Skin epidermis (tissue), 12 donors: ENCODE measurements around the gene CPEB2.
"Not testable (repeated sequence)": the region's sequence is repeated elsewhere in the genome, so short reads cannot be mapped to it uniquely, and the experiment has no call there.

ENCODE experiments used
- H3K27ac ChIP-seq, 21 experiments: fragments of 200-600 bp; sonication (generic) in 11 of 21; one replicate each; pipeline ENCODE4 v1.5.0; 2020; ENCODE audit warnings: mild to moderate bottlenecking in 3 of 21, inconsistent platforms in 2 of 21, moderate library complexity in 2 of 21
- H3K4me3 ChIP-seq, 7 experiments: fragments of 200-600 bp; sonication (generic) in 2 of 7; one replicate each; pipeline ENCODE4 v1.5.0; 2020; ENCODE audit warnings: inconsistent platforms in 2 of 7, mild to moderate bottlenecking in 2 of 7, moderate library complexity in 1 of 7

CPEB2 gene

DNA sequence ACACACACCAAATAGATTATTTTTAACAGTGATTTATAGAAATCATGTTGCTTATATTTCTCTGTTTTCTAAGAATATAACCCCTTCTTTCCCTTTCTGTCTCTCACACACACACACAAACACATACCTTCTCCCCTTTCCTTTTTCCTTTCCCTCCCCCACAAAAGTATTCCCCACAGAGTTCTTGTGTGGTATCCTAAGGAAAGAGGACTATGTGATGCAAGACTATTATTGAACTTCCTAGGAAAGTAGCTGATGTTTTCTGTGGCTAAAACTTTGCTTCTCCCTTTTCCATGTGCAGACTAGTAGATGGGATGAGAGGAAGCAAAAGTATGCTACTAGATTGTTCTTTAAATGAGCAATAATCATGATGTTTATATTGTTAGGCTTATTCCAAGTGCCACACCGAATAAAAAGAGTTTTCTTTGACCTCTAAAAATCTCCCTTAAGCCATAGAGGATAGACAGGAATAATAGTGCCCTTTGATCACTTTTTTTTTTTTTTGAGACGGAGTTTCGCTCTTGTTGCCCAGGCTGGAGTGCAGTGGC is 38.7 kb downstream of the CPEB2 start:
- H3K4me3 ChIP-seq: no peak overlapping the region
- peak overlapping the region in 1 of 21 experiments; percentile 20 for H3K27ac ChIP-seq

DNA sequence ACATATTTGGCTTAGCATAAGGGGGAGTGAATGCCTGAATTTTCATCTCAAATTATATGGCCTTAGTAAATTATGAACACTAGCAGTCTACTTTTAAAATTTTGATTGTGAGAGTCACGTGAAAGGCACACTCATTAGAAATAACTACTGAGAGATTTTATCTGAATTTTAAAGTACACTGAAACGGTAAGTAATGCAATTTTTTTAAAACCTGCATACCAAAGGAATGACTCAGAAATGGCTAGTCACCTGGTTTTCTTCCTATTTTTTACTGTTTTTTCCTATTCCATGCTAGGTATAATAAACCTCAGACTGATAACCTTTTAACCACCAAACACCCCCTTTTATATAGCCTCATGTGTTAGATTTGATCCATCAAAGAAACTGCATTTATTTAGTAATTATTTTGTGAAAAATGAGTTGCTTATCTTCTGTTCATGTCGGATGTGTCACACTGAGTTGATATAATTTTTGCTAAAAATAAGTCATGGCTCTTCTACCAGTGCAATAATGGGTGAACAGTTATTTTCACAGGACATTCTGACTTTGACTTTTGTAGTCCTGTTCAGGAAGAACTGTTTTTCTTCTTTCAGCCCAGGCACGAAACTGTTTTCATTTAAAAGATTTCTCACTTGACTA is 40.4 kb downstream of the CPEB2 start:
- Histone ChIP-seq H3K4me3 (no peak overlapping the region), H3K27ac (no peak overlapping the region)

DNA sequence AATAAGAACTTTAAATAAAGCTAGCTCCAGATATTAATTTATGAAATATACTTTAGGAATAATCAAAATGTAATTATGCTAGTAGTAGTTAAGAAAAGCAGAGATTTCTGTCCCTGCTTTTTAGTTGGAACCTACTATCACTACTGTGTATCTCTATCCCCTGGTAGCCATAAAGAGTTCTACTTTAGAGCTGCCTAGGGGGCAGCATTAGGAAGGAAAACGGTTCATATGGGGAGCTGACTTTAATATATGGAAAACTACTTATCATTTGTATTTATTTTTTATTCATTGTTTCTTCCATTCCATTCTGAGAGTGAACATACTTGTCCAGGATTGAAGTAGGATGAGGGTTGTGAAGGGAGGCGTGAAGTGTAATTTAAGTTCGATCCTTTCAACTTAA is 40.9 kb downstream of the CPEB2 start:
- H3K27ac ChIP-seq: no peak overlapping the region

DNA sequence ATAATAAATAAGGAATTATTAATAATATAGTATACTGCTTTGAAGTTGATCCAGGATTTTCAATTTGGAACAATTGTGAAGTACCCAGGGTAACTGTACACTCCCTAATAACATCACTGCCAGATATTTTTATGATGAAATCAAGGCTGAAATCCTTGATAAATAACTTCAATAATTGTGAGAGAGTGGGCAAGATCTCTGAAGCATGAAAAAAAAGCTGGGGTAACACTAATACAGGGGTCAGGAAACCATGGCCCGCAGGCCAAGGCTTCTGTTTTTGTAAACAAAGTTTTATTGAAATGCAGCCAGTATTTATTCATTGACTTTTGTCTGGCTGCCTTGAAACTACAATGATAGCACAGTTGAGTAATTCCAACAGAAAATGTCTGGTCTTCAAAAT is 41.6 kb downstream of the CPEB2 start:
- Histone ChIP-seq H3K27ac (no peak overlapping the region), H3K4me3 (no peak overlapping the region)

More for the DNA sequence above, 40.9 kb downstream of the CPEB2 start:
- H3K4me3 ChIP-seq: no peak overlapping the region

DNA sequence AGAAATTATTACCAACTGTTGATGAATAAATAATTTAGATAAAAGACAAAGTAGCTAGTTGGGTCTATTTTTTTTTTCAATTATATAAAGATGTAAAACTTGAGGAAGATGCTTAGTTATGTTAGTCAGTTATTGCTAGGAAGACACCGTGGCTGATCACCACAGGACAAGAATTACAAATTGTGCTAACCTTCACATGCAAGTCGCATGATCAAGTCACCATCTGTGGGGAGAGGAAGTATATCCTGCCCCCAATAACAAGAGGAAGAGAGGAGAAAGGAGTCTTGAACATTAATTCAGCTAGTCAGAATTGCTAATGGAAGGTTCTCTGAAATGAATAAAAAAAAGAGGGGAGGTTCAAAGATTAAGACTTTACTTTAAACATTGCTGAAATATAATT is 52.3 kb downstream of the CPEB2 start:
- H3K4me3 ChIP-seq: no peak overlapping the region

DNA sequence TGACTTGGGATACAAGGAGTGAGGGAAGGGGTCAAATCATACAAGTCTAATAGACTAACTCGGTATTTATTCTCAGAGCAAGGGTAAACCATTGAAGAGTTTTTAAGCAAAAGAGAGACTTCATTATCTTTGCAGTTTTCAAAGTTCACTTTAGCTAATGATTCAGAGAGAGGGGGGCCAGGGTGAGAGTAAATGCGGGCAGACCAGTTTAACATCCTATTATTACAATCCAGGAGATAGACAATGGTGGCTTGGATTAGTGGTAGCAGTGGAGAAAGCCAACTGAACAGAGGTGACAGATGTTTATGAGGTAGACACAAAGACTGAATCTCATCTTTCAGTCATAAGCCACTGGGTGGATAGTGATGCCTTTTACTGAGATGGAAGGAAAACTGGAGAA is 57.9 kb downstream of the CPEB2 start:
- no peak overlapping the region for H3K27ac ChIP-seq
- no peak overlapping the region for H3K4me3 ChIP-seq

More for the DNA sequence above, 52.3 kb downstream of the CPEB2 start:
- no peak overlapping the region for H3K27ac ChIP-seq

DNA sequence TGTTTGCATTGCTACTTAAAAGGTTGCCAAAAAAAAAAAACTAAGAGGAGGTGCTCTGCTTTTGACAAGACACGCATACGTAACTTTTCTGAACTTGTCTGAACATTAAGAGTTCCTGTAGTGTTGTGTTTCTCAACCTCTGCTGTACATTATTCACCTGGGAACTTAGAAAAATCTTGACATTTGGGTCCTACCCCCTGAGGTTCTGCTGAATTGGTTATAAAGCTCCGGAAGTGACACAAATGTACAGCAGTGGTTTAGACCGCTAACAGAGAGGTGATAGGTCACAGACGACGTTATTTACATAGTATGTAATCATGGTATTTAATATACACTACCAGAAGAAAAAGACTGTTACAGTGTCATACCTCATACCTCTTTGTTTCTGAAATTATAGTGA is 61.1 kb downstream of the CPEB2 start:
- Histone ChIP-seq H3K27ac (no peak overlapping the region), H3K4me3 (no peak overlapping the region)

DNA sequence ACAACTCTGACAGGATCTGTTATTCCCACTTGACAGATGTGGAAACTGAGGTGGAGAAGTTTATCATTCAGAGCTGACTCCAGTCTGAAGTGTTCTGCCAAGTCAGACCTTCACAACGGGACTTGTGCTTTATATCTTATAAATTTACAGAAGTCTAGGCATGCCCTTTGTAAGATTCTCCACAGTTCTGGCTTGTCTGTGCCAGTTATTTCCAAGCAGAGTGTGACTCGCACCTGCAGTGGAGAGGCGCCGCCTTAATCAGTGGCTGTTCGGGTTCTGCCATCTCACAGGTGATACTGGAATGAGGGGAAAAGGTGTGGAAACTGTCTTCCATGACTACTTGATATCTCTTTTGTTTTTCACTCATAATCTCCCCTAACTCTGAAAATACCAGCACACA is 63.2 kb downstream of the CPEB2 start:
- Histone ChIP-seq H3K4me3 (no peak overlapping the region), H3K27ac (no peak overlapping the region)

DNA sequence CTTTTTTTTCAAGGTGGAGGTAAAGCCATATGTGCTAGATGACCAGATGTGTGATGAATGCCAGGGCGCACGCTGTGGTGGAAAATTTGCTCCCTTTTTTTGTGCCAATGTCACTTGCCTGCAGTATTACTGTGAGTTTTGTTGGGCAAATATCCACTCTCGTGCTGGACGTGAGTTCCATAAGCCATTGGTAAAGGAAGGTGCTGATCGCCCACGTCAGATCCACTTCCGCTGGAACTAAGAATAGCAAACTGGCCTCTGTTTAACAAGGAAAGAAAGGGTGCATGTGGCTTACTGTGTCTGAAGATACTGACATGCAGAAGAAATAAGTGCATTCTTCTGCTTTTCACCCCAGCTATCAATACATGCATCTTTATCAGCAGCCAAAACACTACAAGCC is 63.9 kb downstream of the CPEB2 start:
- no peak overlapping the region for H3K4me3 ChIP-seq
- H3K27ac ChIP-seq: no peak overlapping the region

DNA sequence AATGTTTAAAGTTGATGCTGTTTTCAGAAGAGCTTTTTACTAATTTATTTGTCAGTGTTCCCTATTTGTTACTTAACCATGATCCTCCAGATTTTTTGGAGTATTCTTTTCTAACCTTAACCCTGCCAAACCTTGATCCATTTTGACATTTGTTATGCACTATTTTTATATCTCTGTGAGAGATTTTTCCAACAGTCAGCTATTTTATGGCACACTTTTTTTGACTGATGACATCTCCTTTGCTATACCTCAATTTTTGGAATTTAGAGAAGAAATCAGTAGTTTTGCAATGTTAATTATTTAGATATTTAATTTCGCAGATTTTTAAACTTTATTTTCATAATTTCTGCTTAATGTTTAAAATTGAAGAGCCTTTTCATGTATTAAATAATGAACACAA is 66.0 kb downstream of the CPEB2 start:
- Histone ChIP-seq H3K4me3 (no peak overlapping the region), H3K27ac (peak overlapping the region in 1 of 21 experiments; percentile 6)

DNA sequence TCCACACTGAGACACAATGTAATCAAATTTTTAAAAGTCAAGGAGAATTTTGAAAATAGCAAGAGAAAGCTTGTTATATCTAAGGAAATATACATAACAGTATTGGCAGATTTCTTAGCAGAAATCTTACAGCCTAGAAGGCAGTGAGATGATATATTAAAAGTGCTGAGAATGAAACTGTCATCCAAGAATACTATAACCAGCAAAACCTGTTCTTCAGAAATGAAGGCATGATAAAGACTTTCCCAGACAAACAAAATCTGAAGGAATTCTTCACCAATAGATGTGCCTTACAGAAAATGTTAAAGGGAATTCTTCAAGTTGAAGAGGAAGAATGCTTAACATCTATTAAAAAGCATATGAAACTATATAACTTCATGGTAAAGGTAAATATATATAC is 73.6 kb downstream of the CPEB2 start:
- no peak overlapping the region for H3K4me3 ChIP-seq

DNA sequence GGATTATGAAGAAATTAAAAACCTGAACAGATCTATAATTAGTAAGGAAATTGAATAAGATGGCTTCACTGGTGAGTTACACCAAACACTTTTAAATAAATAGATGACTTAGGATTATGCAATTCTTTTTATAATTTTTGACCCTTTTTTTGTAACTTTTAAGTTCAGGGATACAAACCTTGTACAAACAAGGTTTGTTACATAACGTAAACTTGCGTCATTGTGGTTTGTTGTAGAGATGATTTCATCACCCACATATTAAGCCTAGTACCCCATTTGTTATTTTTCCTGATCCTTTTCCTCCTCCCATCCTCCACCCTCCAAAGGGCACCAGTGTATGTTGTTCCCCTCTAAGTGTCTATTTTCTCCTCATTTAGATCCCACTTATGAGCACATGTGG is 75.7 kb downstream of the CPEB2 start:
- no peak overlapping the region for H3K4me3 ChIP-seq
- no peak overlapping the region for H3K27ac ChIP-seq

More for the DNA sequence above, 73.6 kb downstream of the CPEB2 start:
- H3K27ac ChIP-seq: no peak overlapping the region

DNA sequence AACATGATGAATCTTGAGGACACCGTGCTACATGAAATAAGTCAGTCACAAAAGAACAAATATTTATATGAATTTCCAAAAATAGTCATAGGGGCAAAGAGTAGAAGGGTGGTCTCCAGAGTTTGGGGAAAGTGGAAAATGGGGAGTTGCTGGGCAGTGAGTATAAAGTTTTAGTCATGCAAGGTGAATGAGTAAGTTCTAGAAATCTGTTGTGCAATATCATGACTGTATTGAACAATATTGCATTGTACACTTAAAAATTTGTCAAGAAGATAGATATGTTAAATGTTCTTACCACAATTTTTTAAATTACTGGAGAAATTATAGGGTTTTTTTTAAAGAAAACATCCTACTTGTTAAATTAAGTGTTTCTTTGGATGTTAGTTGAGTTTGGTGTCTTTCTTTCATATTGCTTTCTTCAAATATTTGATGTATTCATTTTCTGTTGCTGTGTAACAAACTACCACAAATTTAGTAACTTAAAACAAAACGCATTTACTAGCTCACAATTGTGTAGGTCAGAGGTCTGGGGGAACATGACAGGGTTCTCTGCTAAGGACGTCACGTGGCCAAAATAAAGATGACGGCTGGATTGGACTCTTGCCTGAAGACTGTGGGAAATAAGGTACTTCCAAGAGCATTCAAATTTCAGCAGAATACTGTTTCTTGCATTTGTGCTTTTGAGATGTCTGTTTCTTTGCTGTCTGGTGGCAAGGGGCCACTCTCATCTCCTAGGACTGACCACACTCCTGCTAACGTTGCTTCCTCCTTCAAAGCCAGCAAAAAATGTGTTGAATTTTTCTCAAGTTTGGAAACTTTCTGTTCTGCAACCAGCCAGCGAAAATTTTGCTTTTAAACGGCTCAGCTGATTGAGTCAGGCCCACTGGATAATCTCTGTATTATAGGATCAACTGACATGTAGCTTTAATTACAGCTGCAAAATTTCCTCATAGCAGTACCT is 76.7 kb downstream of the CPEB2 start:
- Histone ChIP-seq H3K4me3 (no peak overlapping the region), H3K27ac (no peak overlapping the region)

DNA sequence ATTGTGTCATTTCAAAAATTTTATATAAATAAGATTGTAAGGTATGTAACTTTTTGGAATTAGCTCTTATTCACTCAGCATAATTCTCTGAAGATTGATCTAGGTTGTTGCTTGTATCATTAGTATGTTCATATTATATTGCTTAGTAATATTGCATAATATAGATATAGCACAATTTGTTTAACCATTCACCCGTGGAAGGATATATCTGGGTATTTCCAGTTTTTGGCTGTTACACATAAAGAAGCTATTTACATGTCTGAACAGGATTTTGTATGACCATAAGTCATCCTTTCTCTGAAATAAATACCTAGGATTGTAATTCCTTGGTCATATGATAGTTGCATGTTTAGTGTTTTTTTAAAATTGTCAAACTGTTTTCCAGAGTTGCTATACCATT is 82.5 kb downstream of the CPEB2 start:
- Histone ChIP-seq H3K4me3 (no peak overlapping the region), H3K27ac (no peak overlapping the region)

DNA sequence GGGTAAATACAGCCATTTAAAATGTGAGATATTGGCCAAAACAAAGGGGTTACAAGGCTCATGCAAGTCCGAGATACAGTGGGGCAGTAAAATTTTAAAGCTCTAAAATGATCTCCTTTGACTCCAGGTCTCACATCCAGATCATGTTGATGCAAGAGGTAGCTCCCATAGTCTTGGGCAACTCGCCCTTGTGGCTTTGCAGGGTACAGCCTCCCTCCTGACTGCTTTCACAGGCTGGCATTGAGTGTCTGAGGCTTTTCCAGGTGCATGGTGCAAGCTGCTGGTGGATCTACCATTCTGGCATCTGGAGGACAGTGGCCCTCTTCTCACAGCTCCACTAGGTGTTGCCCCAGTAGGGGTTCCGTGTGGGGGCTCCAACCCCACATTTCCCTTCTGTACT is 83.5 kb downstream of the CPEB2 start:
- not testable (repeated sequence) for H3K27ac ChIP-seq, H3K4me3 ChIP-seq

DNA sequence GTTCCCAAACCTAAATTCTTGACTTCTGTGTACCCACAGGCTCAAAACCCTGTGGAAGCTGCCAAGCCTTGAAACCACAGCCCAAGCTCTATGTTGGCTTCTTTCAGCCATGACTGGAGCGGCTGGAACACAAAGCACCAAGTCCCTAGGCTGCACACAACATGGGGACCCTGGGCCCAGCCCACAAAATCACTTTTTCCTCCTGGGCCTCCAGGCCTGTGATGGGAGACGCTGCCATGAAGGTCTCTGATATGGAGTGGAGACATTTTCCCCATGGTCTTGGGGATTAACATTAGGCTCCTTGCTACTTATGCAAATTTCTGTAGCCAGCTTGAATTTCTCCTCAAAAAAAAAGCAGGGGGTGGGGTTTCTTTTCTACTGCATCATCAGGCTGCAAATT is 84.0 kb downstream of the CPEB2 start:
- not testable (repeated sequence) for H3K4me3 ChIP-seq, H3K27ac ChIP-seq

DNA sequence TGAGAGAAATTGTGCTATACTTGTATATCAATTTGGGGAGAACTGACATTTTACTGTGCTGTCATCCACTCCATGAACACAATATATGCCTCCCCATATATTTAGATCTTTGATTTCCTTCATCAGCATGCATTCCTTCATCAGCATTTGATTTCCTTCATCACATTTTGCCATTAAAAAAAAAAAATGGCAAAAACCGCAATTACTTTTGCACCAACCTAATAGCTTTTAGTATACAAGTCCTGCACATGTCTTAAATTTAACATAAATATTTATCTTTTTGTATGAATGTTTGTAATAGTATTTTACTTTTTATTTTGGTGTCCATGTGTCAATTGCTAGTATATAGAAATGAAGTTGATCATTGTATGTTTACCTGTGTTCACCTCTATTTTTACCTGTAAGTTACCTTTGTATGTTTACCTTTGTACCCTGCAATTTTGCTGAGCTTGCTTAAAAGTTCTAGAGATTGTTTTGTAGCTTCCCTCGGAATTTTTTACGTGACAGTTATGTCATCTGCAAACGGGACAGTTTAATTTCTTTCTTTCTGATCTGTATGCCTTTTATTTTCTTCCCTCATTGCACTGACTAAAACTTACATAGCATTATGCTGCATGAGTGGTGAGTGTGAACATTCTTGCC is 86.2 kb downstream of the CPEB2 start:
- Histone ChIP-seq H3K27ac (no peak overlapping the region), H3K4me3 (no peak overlapping the region)

DNA sequence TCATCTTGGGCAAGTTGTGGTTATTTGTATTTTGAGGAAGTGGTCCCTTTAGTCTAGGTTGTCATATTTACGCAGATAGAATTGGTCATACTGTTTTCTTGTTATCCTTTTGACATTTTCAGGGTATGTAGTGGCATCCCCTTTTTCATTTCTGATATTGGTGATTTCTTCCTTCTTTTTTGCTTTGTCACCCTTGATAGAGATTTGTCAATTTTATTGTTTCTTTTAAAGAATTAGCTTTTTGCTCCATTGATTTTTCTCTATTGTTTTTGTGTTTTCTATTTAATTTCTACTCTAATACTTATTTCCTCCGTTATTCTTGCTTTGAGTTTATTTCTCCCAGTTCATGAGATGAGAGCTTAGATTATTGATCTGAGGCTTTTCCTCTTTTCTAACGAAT is 87.7 kb downstream of the CPEB2 start:
- H3K4me3 ChIP-seq: no peak overlapping the region
- no peak overlapping the region for H3K27ac ChIP-seq

DNA sequence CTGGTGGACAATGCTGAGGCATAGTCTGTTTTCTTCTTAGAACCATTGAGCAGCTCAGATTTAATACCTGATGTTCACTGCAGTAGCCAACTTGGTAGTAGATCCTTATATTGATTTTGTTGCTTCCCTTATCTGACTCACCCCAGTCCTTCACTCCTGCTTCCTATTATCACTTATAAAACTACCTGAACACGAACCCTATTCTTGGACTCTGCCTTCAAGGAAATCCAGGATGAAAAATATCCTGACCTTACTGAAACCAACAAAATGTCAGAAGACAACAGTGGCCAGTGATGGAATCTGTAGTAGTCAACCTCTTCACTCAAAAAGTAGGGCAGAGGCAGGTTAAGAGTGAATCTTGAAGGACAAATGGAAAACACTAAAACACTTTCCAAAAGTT is 98.1 kb downstream of the CPEB2 start:
- H3K27ac ChIP-seq: no peak overlapping the region
- H3K4me3 ChIP-seq: no peak overlapping the region

DNA sequence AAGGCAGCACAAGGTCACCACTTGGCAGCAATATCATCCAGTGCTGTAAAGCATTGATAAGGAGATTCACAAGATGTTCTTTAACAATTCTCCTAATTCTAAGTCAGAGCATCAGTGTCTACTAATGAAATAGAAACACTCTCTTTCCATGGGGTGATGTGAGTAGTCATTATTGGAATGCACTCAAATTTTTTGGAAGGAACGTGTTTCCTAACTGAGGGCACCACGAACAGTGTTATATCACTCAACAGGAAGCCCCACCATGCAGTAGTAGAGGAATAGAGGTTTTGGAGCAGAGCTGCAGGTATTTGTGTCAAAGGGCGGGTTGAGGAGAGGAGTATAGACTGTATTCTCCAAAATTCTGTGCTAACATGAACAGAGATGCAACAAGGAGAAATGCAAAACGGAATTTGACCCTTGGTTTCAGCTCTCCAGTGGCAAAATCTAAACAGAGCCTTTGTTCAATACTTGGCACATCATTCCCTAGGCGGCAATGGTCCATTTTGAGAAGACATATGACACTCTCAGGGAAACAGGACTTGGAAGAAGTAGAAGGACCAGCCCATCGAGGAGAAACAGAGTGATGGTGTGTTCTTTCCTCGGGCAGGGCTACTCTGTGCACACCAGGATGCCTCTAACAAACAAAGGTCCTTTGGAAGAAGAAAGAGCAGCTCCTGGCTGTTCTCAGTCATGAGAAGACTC is 98.9 kb downstream of the CPEB2 start:
- no peak overlapping the region for H3K4me3 ChIP-seq
- H3K27ac ChIP-seq: no peak overlapping the region
